ENCODE measurements around the gene FAM174B.

FAM174B gene

DNA sequence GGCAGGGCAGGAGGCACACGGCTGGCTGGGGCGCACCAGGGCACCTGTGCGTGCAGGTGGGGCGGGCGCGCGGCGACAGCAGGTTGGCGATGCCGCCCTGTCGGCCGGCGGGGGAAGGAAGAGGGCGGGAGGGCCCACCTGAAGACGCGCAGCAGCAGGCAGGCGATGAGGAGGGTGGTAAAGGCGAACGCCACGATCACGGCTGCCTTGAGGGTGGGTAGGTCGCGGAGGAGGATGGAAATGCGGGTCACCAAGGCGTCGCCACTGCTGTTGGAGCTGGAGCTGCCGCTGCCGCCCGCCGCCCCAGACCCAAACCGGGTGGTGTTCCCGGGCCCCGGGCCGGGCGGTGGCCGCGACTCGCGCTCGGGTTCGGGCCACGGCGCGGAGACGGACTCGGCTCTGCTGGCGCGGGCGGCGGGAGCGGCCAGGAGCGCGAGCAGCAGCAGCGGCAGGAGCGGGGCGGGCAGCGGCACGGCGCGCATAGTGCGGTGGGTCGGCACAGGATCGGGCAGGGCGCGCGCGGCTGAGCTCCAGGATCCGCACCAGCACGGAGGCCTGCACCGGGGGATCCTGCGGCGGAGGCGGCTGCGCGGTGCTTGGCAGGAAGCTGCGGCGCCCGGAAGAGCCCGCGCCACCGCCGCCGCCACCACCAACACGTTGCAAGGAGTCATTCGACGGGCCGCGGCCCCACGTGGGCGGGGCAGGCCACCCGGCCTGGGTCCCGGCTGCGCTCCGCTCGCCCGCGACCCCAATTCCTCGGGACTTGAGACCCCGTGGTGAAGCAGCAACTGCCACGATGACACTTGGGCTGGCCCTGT, at the start of gene FAM174B:
Gene FAM174B (minus strand): TSS at position 598 of the 818 bp plus-strand sequence.
- peak; percentile 77 for DNase-seq

DNA sequence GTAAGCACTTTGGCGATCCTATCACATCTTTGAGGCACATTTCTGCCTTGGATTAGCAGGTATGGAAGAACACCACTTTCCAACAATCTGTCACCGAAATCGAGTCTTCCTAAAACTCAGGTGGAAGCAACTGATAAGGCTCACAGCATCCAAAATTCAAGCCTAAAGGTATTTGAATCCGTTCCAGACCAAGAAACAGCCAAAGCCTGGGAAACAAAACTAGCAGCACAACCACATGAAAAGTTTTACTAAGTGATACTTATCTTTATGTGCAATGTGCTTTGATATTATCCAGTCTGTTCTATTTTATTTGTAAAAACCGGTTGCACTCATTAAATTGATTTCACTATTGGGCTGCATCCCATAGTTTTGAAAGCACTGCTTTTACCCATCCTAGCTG, 40.5 kb upstream of the FAM174B start:
- DNase-seq, result no peak

DNA sequence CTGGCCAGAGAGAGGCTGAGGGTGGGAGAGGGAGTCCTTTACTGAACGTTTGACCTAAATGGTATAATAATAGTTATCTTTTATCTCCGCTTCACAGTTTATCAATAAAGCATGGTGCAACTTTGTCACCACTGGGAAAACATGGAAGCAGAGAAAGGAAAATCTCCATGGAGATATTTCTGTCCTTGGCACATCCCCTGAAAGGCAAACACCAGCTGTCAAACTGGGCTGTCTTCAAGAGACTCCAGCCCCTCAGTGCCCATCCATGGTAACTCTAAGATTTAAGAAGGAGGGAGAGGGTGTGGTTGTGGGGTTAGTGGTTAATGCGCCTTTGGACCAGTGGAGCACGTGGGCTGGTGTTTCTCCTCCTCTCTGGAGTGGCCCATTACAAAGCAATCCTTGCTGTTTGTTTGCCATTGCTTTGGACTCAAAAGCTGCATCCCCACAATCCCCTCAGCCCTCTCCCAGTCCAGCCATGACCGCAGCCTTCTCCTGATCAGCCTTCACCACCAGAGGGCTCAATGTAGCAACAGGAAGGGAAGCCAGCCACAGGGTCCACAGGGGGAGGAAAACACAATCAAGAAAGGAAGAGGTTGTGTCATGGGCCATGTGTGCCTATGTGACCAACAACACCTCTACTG, 38.2 kb upstream of the FAM174B start:
- DNase-seq, result peak; percentile 55

DNA sequence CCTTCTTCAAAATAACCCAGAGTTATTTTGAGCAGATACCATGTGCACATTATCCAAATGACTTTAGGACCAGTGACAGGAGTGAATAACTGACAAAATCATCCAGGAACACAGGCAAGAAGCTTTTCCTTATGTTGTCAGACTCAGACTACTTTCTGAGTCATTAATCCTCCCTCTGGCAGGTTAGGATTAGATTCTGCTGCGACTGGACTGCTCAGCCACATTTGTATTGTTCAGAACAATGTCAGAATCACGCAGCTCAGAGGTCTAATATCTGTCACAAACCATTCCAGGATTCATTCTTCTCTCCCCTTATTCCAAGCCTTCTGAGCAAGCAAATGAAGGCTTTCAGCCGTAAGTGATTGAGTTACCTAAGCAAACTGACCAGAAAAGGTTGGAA, 34.8 kb upstream of the FAM174B start:
- DNase-seq, result no peak

DNA sequence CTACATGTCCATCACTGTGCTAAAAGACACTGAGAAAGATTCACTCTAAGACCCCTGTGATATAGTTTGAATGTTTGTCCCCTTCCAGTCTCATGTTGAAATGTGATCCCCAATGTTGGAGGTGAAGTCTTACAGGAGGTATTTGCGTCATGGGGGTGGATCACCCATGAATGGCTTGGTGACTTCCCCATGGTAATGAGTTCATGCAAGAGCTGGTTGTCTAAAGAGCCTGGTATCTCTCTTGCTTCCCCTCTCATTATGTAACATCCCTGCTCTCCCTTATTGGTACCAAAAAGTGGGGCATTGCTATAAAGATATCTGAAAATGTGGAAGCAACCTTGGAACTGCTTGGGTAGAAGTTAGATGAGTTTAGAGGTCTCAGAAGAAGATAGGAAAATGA, 32.2 kb upstream of the FAM174B start:
- DNase-seq, result no peak

DNA sequence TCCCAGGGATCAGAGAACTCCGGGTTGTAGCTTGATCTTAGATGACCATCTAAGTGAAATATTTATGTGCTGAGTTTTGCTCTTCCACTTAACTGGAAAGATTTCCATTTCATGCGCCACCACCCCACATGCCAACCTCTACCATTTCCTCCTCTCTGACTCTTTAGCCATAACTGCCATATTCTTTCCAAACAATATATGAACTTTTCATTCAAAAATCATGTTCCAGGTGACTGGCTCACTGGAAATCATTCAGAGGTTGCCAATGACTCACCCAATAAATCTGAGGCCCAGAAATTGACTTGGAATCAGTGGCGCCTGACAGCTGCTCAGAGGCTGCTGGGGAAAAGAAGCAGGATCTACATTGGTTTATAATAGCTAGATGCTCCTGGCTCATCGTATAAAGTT, 31.6 kb upstream of the FAM174B start:
- DNase-seq, result no peak

DNA sequence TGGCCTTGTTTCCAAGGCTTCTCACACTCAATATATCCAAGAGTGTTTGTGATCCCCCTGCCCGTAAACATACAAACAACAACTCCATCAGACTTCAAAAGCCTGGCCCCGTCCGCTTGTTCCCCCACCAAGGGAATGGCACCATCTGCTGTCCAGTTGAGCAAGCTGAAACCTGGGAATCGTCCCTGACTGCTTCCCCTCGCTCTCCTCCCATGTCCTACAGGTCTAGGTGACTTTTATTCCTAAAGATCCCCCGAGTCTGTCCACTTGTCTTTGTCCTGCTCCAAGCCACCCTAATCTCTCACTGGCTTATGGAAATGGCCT, 27.9 kb upstream of the FAM174B start:
- no peak for DNase-seq

DNA sequence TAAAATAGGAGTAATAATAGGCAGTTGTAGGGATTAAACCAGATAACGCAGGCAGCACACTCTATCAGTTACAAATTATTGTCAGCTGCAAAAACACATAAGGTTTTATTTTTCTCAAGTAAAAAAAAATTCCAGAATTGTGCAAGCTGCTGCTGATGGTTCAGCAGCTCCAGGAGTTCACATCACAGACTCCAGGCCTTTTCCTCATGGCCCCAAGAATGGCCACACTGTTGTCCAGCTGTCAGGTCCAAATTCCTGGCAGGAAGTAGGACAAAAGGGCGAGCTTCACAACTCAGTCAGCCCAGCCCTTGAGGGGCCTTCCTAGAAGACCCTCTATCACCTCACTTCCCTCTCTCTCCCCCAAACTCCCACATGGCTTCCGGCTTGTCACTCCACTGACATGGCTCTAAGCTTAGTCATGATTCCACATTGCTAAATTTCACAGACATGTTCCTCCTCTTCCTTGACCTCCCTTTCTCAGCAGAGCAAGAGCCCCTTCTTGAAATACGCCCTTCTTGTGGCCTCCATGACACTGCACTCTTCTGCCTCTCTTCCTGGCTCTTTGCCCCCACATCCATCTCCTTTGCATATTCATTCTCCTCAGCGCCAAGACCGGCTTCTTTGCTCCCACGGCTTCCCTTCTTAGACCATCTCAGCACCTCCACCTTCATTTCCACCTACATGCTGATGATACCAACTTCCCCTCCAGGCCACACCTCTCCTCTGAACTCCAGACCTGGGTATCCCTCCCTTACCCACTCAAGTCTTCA, 27.4 kb upstream of the FAM174B start:
- no peak for DNase-seq

DNA sequence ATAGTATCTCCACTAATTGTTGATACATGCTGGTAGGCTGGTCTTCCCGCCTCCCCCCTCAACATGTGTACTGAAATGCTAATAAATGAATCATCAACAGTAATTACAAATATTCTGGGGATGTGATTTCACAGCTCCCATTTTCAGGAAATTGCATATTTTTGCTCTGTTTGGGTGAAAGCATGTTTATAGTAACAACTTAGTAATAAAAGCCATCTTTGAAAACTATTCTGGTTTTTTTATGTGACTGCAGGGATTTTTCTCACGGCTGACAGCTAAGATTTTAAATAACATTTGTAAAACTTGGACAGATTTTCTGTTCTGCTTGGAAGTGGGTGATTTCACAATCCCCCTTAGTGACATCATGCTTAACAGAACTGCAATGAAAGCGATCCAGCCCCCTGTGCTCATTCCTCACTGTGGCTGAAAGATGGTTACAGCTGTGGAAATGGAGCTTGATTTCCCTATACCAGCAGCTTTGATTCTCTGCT, 25.6 kb upstream of the FAM174B start:
- peak; percentile 74 for DNase-seq

DNA sequence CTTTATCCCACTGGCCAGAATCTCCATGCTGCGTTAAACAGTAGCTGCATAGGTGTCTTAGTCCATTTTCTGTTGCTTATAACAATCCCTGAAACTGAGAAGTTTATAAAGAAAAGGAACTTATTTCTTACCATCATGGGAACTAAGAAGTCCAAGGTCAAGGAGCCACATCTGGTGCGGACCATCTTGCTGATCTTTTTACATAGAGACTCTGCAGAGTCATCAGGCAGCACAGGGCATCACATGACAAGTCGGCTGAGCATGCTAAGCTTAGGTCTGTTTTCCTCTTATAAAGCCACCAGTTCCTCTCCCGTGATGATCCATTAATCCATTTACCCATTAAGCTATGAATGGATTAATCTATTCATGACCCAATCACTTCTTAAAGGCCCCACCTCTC, 22.4 kb upstream of the FAM174B start:
- DNase-seq, result no peak

DNA sequence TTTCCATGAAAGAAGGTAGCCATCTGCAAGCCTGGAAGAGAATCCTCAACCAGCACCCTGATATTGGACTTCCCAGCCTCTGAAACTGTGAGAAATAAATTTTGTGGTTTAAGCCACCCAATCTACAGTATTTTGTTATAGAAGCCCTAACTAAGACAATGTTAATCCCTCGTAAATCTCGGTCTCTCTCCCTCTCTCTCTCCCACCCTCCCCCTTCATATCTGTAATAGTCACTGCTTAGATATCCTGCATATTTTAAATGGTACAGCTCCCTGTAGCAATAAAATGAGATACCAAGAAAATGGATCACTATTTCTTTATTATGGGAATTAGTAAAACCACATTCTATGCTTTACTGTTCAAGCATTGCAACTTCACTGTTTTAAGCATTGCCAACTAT, 21.0 kb upstream of the FAM174B start:
- no peak for DNase-seq

DNA sequence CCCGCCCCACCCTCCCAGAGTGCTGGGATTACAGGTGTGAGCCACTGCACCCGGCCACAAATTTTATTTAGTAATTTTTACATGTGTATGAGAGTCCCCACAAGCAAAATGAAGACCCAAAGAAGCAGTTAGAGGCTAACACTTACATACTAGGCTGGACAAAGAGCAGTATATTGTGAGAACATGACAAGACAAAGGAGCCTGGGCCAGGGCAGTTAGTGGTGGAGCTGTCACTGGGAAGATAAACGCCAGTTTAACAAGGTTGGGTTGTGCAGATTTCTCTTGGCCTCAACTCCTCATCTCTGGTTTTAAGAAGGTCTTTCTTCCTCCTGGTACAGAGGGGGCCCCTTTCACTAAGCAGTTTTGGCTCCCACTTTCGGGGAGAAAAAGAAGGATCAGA, 19.9 kb upstream of the FAM174B start:
- no peak for DNase-seq

DNA sequence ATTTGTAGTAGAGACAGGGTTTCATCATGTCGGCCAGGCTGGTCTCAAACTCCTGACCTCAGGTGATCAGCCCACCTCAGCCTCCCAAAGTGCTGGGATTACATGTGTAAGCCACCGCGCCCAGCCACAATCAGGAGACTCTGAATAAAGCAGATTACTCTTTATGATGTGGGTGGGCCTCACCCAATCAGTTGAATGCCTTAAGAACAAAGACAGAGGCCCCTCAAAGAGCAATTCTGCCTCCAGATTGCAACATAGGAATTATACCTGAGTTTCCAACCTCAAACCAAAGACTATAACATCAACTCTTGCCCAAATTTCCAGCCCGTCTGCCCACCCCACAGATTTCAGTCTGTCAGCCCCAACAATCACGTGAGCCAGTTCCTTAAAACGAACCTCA, 18.8 kb upstream of the FAM174B start:
- DNase-seq, result no peak

DNA sequence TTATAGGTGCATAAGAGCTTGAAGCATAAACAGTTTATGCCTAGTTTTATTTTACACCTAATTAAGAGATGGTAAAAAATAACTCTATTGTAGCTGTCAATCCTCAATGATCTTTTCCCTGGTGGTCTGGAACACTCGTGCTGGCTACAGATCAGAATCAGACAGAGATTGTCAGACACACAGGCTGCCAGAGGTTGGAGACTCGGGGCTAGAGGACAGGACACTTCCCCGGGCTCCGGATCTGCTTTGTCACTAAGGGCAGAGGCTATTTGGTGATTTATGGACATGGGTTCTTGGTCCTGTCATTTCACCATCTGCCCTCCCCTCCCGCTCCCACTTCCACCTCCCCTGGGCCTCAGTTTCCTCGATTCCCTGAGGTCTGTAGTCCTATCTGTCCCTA, 16.5 kb upstream of the FAM174B start:
- no peak for DNase-seq

DNA sequence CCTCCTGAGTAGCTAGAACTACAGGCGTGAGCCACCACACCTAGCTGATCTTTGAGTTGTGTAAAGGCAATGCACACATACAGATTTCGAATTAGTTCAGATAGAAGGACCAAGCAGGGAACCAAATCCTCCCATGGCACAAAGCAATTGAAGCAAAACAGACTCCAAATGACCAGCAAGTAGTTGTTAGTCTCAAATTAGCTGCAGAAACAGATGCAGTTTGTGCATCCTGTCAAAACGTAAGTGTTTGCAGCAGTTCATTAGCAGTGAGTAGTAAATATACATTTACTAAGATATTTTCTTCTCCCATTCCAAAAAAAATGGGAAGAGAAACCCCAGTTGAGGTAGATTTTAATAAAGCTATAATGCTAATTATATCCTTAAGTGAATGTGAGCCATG, 15.8 kb upstream of the FAM174B start:
- DNase-seq, result no peak

DNA sequence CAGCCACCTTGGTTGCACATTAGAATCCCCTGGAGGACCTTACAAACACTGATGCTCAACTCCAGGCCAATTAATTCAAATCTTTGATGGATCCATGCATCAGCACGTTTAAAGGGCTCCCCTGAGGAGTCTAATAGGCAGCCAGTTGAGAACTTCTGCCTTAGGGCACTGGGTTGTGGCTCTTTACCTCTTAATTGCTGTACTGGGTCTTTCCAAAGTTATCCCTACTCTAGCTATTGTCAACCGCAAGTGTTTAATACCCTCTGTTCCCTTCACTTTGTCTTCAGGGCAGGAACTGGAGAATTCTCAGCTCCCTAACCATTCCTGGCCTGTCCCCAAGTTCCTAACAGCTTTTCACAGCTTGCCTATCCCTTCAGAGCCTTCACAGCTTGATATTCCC, 15.0 kb upstream of the FAM174B start:
- peak; percentile 41 for DNase-seq

DNA sequence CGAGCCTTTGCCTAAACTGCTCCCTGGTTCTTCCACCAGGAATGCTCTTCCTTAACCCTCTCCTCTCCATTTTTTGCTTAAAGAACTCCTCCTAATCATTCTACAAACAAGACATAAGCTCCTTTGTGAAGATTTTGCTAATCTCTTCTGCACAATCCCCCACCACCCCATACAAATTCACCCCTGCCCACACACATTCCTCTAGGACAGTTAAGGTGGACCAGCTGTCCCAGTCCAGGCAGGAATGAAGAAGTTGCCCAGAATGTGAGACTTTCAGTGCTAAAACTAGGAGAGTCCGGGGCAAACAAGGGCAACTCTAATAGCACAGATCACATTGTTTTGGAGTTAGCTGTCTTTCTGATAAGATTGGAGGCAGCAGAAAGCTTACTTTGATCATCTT, 13.9 kb upstream of the FAM174B start:
- DNase-seq, result no peak

DNA sequence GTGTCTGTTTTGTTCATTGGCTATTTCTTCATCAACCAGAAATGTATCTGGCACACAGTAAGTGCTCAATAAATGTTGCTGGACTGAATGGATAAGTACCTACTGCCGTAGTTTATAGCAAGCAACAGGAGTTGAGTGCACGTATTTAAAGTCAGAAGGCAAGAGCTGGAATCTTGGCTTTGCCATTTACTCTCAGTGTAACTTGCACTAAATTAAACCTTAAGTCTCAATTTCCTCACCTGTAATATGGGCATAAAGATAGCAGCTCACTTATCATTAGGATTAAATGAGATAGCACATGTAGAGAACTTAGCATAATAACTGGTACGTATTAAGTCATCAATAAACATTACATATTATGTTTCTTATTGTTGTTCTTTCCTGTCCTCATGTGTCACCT, 13.0 kb upstream of the FAM174B start:
- no peak for DNase-seq

DNA sequence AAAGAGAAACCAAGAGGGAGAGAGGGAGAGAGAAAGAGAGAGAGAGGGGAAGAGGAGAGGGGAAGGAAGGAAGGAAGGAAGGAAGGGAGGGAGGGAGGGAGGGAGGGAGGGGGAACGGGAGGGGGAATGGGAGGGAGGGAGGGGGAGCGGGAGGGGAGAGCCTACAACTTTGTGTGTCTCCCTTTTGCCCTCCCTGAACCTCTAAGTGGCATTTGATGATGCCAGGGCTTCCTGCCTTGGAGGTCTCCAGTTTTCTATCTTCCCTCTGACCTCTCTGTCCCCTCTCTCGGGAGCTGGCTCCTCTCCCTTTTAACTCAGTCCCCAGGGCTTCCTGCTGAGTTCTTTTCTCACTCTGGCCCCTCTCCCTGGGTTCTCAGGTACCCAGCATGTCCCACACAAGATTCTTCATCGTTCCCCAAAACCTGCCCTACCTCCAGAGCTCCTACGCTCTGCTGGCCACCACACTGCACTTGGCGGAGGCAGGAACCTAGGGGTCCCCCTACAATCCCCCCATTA, 12.5 kb upstream of the FAM174B start:
- no peak for DNase-seq

DNA sequence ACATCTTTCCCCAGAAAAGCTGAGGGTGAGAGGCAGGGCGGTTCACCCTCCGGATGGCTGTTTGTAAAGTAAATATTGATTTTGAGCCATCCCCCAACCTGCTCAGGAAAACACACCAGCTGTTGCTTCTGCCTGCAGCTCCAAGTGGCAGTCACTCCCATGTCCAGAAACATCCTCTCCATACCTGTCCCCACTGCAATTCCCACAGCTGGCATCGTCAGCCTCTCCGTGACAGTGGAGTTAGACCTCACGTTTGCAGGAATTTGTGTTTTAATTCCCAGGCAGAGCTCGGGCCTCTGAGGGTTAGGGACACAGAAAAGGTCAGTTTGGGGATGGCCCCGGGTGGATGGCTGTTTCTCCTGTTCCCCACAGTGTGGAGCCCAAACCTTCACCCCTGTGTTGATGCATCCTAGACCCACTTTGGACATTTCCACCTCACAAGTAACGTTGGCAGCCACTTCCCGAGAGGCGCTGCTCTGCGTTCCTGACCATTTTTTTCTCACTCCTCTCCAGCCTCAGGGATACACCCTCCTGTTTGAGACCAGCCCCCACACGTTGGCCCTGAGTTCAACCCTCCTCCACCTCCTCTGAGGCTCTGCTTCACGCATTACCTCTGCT, 11.8 kb upstream of the FAM174B start:
- DNase-seq, result no peak

DNA sequence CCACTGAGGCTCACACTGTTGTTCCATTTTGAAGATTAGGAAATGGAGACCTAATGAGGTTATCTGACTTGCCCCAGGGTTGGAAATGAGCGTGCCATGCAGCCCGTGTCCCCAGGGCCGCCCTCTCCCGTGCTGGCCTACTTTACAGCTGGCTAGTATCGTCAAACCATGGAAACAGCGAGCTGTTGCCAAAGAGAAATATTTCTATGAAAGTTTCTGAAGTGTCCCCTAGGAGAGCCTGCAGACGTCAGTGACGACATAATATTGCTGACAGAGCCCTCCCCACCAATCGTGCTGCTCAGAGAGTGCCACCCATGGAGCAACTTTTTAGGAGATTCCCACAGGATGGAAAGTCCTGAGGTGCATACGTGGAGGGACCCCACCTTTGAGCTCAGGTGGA, 11.2 kb upstream of the FAM174B start:
- DNase-seq, result peak; percentile 48

DNA sequence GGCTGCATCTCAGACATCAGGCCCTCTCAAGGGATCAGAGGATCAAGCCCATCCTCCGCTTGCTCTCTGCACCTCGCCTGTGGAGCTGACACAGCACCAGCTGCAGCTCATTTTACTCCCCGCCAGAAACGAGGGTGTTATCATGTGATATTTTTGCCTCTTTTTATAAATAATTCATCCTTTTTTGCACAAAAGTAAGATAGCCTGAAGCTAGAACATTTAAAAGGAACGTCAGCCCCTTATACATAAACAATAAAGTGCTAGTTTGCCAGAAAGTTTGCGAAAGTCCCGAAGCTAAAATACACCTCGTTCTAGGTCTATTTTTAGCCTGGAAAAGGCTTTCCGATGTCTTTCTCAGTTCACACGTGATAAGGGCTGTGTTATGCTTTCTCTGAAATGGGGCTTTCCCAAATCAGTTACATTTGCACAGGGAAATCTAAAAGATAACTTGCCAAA, 9.6 kb upstream of the FAM174B start:
- DNase-seq, result peak; percentile 65
